GM21423 (cell line): ENCODE results near the gene GRIK4.
A peak's percentile ranks its signal among the peaks of the same experiment; 100 is the strongest.

ENCODE experiments used
- ATAC-seq: cut with Tn5 transposase; IDR thresholded peaks from one replicate; pipeline ENCODE4 v1.9.1; 2021; ENCODE audit warnings: mild to moderate bottlenecking, moderate library complexity; ENCODE audit not compliant: unreplicated experiment

The GRIK4 gene

GRCh38 chr11:120923866-120924508 lies 412.4 kb downstream of the GRIK4 start:
- no peak for ATAC-seq

- ATAC-seq, result peak; percentile 98
These were observed 414.4 kb downstream of the GRIK4 start for GRCh38 chr11:120925944-120926343.

- no peak for ATAC-seq
These were observed 417.1 kb downstream of the GRIK4 start for GRCh38 chr11:120928627-120929026.

GRCh38 chr11:120929090-120929489 lies 417.5 kb downstream of the GRIK4 start:
- no peak for ATAC-seq

- ATAC-seq, result no peak
These were observed 418.2 kb downstream of the GRIK4 start for GRCh38 chr11:120929664-120930154.

DNA sequence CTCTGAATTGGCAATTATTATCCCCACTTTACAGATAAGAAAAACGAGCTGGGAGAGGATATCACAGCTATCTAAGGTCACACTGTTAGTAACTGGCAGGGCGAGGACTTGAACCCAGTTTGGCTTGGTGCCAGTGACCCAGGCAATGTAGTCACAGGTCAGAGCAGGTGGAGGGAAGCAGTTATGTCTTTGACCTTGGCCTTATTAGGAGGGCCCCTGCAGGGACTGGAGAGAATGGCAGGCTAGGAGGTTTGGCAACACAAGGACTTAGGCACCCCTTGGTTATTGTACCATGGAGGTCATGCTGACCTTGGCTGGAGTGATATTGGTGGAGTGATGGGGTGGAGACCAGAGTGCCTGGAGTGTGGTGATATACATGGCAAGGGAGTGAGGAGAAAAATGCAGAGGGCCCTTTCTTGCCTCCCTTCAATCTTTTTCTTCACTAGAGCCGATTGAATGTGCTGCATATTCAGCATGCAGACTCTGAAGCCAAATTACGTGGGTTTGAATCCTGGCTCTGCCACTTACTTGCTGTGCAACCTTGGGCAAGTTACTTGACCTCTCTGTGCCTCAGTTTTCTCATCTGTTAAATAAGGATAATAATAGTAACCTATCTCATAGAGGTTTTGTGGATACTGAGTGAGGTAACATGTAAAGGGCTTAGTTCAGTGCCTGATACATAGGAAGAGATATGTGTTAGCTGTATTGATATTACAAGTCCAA lies 419.7 kb downstream of the GRIK4 start:
- ATAC-seq, result no peak

GRCh38 chr11:120932305-120932915 lies 420.9 kb downstream of the GRIK4 start:
- ATAC-seq, result no peak

- no peak for ATAC-seq
These were observed 424.8 kb downstream of the GRIK4 start for GRCh38 chr11:120936356-120936755.

GRCh38 chr11:120937501-120937900 lies 426.0 kb downstream of the GRIK4 start:
- no peak for ATAC-seq

DNA sequence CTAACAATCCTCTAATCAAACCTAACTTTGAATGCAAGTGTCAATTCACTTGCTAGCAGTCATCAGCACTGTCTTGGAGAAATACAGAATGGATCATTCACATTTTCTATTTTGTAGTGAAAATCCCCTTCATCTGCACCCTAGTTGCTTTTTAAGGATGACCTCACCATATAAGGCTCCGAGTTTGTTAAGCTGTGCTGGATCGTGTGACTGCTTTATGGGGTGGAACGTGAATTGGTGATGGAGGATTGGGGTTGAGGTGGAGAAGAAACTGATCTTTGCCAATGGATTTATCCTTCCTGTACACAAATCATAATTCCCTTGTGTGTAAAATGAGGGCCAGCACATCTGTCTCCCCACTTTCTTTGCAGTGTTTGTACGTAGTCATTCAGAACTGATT lies 426.7 kb downstream of the GRIK4 start:
- ATAC-seq, result no peak

DNA sequence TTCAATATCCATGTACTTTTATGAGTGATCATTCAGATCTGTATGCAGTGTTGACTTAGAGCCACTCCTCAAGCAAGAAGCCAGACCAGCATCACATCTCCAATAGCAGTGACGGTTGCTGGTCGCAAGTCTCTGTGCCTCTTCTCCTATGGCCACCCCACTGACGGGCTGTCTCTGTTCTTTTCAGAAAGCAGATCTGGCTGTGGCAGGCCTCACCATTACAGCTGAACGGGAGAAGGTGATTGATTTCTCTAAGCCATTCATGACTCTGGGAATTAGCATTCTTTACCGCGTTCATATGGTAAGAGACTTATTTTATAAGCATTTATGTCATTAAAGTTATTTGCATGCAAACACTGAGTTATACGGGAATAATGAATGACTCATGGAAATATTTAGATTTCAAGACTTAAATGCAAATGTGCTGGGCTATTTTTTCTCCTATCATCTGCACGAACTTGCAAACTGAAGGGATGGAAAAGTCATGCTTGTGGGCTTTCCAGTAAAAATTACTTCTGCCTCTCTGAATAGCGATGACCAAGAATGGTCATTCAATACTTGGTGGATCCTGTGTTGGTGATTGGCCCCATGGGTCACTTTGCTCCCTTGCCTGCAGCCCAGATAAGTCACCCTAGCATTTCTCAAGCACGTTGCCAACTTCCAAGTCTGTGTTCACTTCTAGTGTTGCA lies 428.8 kb downstream of the GRIK4 start:
- no peak for ATAC-seq

- ATAC-seq, result no peak
These were observed 429.5 kb downstream of the GRIK4 start for GRCh38 chr11:120941000-120941399.

GRCh38 chr11:120942701-120943100 lies 431.2 kb downstream of the GRIK4 start:
- no peak for ATAC-seq

GRCh38 chr11:120945042-120945441 lies 433.5 kb downstream of the GRIK4 start:
- ATAC-seq, result no peak

DNA sequence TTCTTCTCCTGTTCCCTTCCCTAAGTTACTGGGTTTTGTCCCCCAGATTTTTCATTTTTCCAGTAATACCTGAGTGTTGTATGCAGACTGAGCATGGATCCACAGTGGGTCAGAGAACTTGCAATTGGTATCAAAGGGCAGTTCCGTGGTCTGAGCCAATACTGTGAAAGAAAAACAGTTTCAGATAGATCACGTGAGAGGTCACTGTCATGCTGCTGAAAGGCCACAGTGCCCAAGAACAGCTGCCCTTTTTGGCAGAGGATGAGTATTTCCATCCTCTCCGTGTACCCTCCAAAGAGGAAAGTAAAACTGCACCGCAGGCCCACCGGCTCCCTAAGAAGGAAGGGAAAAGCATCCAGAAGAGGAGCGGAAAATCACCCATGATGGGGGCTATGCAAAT lies 439.3 kb downstream of the GRIK4 start:
- ATAC-seq, result no peak

GRCh38 chr11:120952461-120953434 lies 441.2 kb downstream of the GRIK4 start:
- ATAC-seq, result peak; percentile 45

- ATAC-seq, result no peak
These were observed 442.8 kb downstream of the GRIK4 start for GRCh38 chr11:120954381-120954780.

GRCh38 chr11:120956710-120957495 lies 445.4 kb downstream of the GRIK4 start:
- no peak for ATAC-seq

- no peak for ATAC-seq
These were observed 446.6 kb downstream of the GRIK4 start for GRCh38 chr11:120958185-120958584.
